Ishikawa (cell line): ENCODE measurements around the gene GRIN2A.

Source experiments
- CEBPB ChIP-seq: IDR thresholded peaks from 2 replicates; pipeline ENCODE4 v1.6.1; 2012
- CREB1 ChIP-seq: IDR thresholded peaks from 2 replicates; pipeline ENCODE4 v1.6.1; 2012; ENCODE audit warnings: low read depth
- EGR1 ChIP-seq: IDR thresholded peaks from 2 replicates; pipeline ENCODE4 v1.6.1; 2012
- EP300 ChIP-seq: IDR thresholded peaks from 2 replicates; pipeline ENCODE4 v1.6.1; 2012; ENCODE audit warnings: borderline replicate concordance
- FOXM1 ChIP-seq: IDR thresholded peaks from 2 replicates; pipeline ENCODE4 v1.6.1; 2012; ENCODE audit warnings: low read depth, borderline replicate concordance
- MAX ChIP-seq: IDR thresholded peaks from 2 replicates; pipeline ENCODE4 v1.6.1; 2012
- NFIC ChIP-seq: IDR thresholded peaks from 2 replicates; pipeline ENCODE4 v1.6.1; 2012
- RAD21 ChIP-seq: IDR thresholded peaks from 2 replicates; pipeline ENCODE4 v1.6.1; 2012; ENCODE audit warnings: low read depth
- REST ChIP-seq: IDR thresholded peaks from 2 replicates; pipeline ENCODE4 v1.6.1; 2012; ENCODE audit warnings: low read depth, mild to moderate bottlenecking
- TAF1 ChIP-seq: IDR thresholded peaks from 2 replicates; pipeline ENCODE4 v1.6.1; 2012; ENCODE audit warnings: low read depth, mild to moderate bottlenecking
- TCF12 ChIP-seq: IDR thresholded peaks from 2 replicates; pipeline ENCODE4 v1.6.1; 2012; ENCODE audit warnings: low read depth
- TEAD4 ChIP-seq: IDR thresholded peaks from 2 replicates; pipeline ENCODE4 v1.6.1; 2012
- USF1 ChIP-seq: IDR thresholded peaks from 2 replicates; pipeline ENCODE4 v1.6.1; 2012
- YY1 ChIP-seq: IDR thresholded peaks from 2 replicates; pipeline ENCODE4 v1.6.1; 2012; ENCODE audit warnings: low read depth
- ZBTB7A ChIP-seq: IDR thresholded peaks from 2 replicates; pipeline ENCODE4 v1.6.1; 2012; ENCODE audit warnings: low read depth

The GRIN2A gene

DNA sequence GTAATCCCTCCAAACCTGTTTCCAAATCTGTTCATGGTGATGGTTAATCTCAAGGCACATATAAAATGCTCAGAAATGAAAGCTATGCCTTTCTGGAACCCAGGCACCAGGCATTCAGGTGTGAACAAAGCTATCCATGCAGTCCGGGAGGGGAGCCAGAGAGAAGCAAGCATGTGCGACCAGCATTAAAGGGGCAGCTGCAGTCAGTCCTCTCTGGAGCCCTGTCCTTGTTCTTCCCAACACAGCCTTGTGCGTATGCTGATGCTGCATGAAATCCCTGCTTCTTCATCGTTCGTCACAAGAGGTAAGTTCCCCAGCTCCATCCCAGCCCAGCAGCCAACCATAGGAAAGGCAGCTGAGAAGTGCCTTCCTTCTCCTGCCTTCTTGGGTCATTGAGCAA is 148.7 kb downstream of the GRIN2A start:
- no peak for TF ChIP-seq YY1
- no peak for TF ChIP-seq NFIC
- no peak for TF ChIP-seq TCF12
- no peak for TF ChIP-seq FOXM1
- TF ChIP-seq RAD21 = no peak
- TF ChIP-seq EGR1 = no peak
- TF ChIP-seq ZBTB7A = no peak
- TF ChIP-seq EP300 = no peak
- TF ChIP-seq TAF1 = no peak

GRCh38 chr16:10031955-10032354 is 150.3 kb downstream of the GRIN2A start:
- TF ChIP-seq CREB1 (no peak), ZBTB7A (no peak), EGR1 (no peak), YY1 (no peak), FOXM1 (no peak), USF1 (no peak), NFIC (no peak), TAF1 (no peak), TEAD4 (no peak), RAD21 (no peak), REST (no peak), MAX (no peak)

DNA sequence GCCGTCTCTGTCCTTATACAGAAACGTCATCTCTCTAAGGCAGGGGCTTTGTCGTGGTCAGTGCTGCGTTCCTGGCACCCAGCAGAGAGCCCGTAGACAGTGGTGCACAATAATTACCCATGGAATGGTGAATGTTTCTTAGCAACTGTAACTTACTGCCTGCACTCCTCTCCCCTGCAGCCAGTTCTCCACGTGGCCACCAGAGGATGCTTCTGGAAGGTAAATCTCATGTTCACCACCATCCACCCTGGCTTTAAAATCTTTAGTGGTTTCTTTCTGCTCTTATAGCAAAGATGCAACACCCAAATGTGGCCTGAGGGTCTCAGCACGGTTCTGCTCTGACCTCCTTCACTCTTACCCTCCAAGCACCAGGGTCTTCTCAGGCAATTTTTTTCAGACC is 150.8 kb downstream of the GRIN2A start:
- TF ChIP-seq NFIC (no peak), REST (no peak), ZBTB7A (no peak), EP300 (no peak), USF1 (no peak), TCF12 (no peak), MAX (no peak)

- TF ChIP-seq YY1 (no peak), NFIC (no peak), EP300 (no peak), TAF1 (no peak), TEAD4 (no peak), CEBPB (no peak), USF1 (no peak), ZBTB7A (no peak), FOXM1 (no peak), RAD21 (no peak), EGR1 (no peak), MAX (no peak), TCF12 (no peak), CREB1 (no peak), REST (no peak)
Measured at GRCh38 chr16:10028644-10029043, 153.6 kb downstream of the GRIN2A start.
